SK-N-SH (cell line): ENCODE measurements around the gene ZNF18. TPM values are rescaled to one million over a fixed set of nuclear protein-coding genes. Genes with fewer than 3 reads are reported as not detected.
"Not testable (repeated sequence)": the region's sequence is repeated elsewhere in the genome, so short reads cannot be mapped to it uniquely, and the experiment has no call there.

ENCODE experiments used
- CTCF ChIA-PET: fragments of 300-600, 350-600 bp; formaldehyde crosslinking; extraction: SDS; loops from one replicate; lab custom pipeline; 2021; lab: Yijun Ruan, JAX
- POLR2A ChIA-PET: fragments of 350-600 bp; sonication (Branson Sonifier 250); formaldehyde crosslinking; extraction: SDS; loops from one replicate; lab custom pipeline; 2020; ENCODE audit warnings: antibody characterized with exemption, inconsistent platforms; lab: Yijun Ruan, JAX
- DNase-seq: peaks from one replicate; pipeline ENCODE4 v3.0.0; 2012
- H2AFZ ChIP-seq: fragments of 200-600 bp; sonication (generic); 2 replicates; pipeline ENCODE4 v1.8.1; 2016; ENCODE audit warnings: antibody characterized with exemption, mild to moderate bottlenecking, low read depth
- H3F3A ChIP-seq: fragments of 200-600 bp; sonication (generic); replicated peaks from 2 replicates; pipeline ENCODE3; 2016; ENCODE audit warnings: antibody characterized with exemption, mild to moderate bottlenecking; ENCODE audit not compliant: insufficient read depth
- H3K27ac ChIP-seq, 2 experiments: fragments of 200-500 bp in 1 of 2; fragments of 200-600 bp in 1 of 2; sonication (Bioruptor generic) in 1 of 2; sonication (generic), shearing (Covaris generic) in 1 of 2; 2 replicates each; pipeline versions ENCODE4 v1.5.1 to v1.6.1; 2014 to 2016; ENCODE audit warnings: low read depth in 2 of 2, inconsistent platforms in 1 of 2, low read length in 1 of 2, mild to moderate bottlenecking in 1 of 2, mixed read lengths in 1 of 2
- H3K27me3 ChIP-seq: fragments of 200-600 bp; sonication (generic), shearing (Covaris generic); 2 replicates; pipeline ENCODE4 v1.6.1; 2016; ENCODE audit warnings: mixed run types; ENCODE audit not compliant: insufficient read depth
- H3K36me3 ChIP-seq, 2 experiments: fragments of 200-500 bp in 1 of 2; fragments of 200-600 bp in 1 of 2; sonication (Bioruptor generic) in 1 of 2; sonication (generic) in 1 of 2; replicated peaks in 1 of 2; 2 replicates each; pipeline versions ENCODE3 to v1.5.1; 2014 to 2016; ENCODE audit warnings: low read length in 1 of 2, mild to moderate bottlenecking in 1 of 2; ENCODE audit not compliant: insufficient read depth in 2 of 2, control insufficient read depth in 1 of 2
- H3K4me1 ChIP-seq, 2 experiments: fragments of 200-500 bp in 1 of 2; fragments of 200-600 bp in 1 of 2; sonication (Bioruptor generic) in 1 of 2; sonication (generic), shearing (Covaris generic) in 1 of 2; 2 replicates each; pipeline versions ENCODE4 v1.5.1 to v1.6.1; 2014 to 2016; ENCODE audit warnings: low read depth in 1 of 2, low read length in 1 of 2, mixed run types in 1 of 2; ENCODE audit not compliant: insufficient read depth in 2 of 2, control insufficient read depth in 1 of 2
- H3K4me2 ChIP-seq: fragments of 200-600 bp; sonication (generic), shearing (Covaris generic); 2 replicates; pipeline ENCODE4 v1.6.1; 2017; ENCODE audit warnings: mixed run types
- H3K4me3 ChIP-seq, 2 experiments: fragments of 200-500 bp in 1 of 2; fragments of 200-600 bp in 1 of 2; sonication (Bioruptor generic) in 1 of 2; sonication (generic), shearing (Covaris generic) in 1 of 2; 2 replicates each; pipeline versions ENCODE4 v1.5.1 to v1.8.1; 2014 to 2016; ENCODE audit warnings: low read depth in 2 of 2, inconsistent platforms in 1 of 2, low read length in 1 of 2, mild to moderate bottlenecking in 1 of 2, mixed read lengths in 1 of 2, moderate library complexity in 1 of 2
- H3K79me2 ChIP-seq: fragments of 200-600 bp; sonication (generic); 2 replicates; pipeline ENCODE4 v1.8.1; 2017; ENCODE audit warnings: mild to moderate bottlenecking; ENCODE audit not compliant: insufficient read depth
- H3K9ac ChIP-seq: fragments of 200-600 bp; sonication (generic); 2 replicates; pipeline ENCODE4 v1.6.1; 2017; ENCODE audit warnings: mixed run types
- H3K9me2 ChIP-seq: fragments of 200-600 bp; sonication (generic); 2 replicates; pipeline ENCODE4 v1.6.1; 2017; ENCODE audit warnings: mixed run types
- H3K9me3 ChIP-seq: fragments of 200-600 bp; sonication (generic); 2 replicates; pipeline ENCODE4 v1.6.1; 2017; ENCODE audit warnings: mixed run types, mild to moderate bottlenecking, moderate library complexity
- H4K20me1 ChIP-seq: fragments of 200-600 bp; sonication (generic); 2 replicates; pipeline ENCODE4 v1.6.1; 2017; ENCODE audit warnings: mild to moderate bottlenecking, mixed run types; ENCODE audit not compliant: insufficient read depth
- CHD2 ChIP-seq: fragments of 150-350 bp; IDR thresholded peaks from 2 replicates; pipeline ENCODE4 v1.6.1; 2018; ENCODE audit warnings: low read length; ENCODE audit not compliant: partially characterized antibody
- ELF1 ChIP-seq: IDR thresholded peaks from 2 replicates; pipeline ENCODE4 v1.4.0; 2012
- EP300 ChIP-seq, 2 experiments: IDR thresholded peaks; 2 replicates each; pipeline versions ENCODE4 v1.4.0 to v1.6.1; 2012; ENCODE audit warnings: borderline replicate concordance in 1 of 2, low read depth in 1 of 2, low read length in 1 of 2
- FOSL2 ChIP-seq: IDR thresholded peaks from 2 replicates; pipeline ENCODE4 v1.4.0; 2012; ENCODE audit warnings: low read depth, mild to moderate bottlenecking, moderate library complexity, borderline replicate concordance
- FOXM1 ChIP-seq: IDR thresholded peaks from 2 replicates; pipeline ENCODE4 v1.4.0; 2012; ENCODE audit warnings: low read depth, mild to moderate bottlenecking
- GATA2 ChIP-seq: sonication (generic); formaldehyde crosslinking; IDR thresholded peaks from 2 replicates; pipeline ENCODE4 v1.5.0; 2020; ENCODE audit warnings: mild to moderate bottlenecking, missing genetic modification reagents
- MAX ChIP-seq: IDR thresholded peaks from 2 replicates; pipeline ENCODE4 v1.4.0; 2012; ENCODE audit warnings: low read depth
- MEF2A ChIP-seq: IDR thresholded peaks from 2 replicates; pipeline ENCODE4 v1.4.0; 2012; ENCODE audit warnings: low read depth, borderline replicate concordance
- MXI1 ChIP-seq: IDR thresholded peaks from 2 replicates; pipeline ENCODE4 v1.6.1; 2012; ENCODE audit warnings: mild to moderate bottlenecking, low read depth, low read length, improper control_type of control experiment
- NFIC ChIP-seq: IDR thresholded peaks from 2 replicates; pipeline ENCODE4 v1.4.0; 2012; ENCODE audit warnings: borderline replicate concordance
- PBX3 ChIP-seq: IDR thresholded peaks from 2 replicates; pipeline ENCODE4; 2012
- RAD21 ChIP-seq: IDR thresholded peaks from 2 replicates; pipeline ENCODE4 v1.6.1; 2012; ENCODE audit warnings: mild to moderate bottlenecking, low read length
- REST ChIP-seq: IDR thresholded peaks from 2 replicates; pipeline ENCODE4 v1.6.1; 2012; ENCODE audit warnings: mild to moderate bottlenecking, low read depth, low read length, moderate library complexity
- RXRA ChIP-seq: IDR thresholded peaks from 2 replicates; pipeline ENCODE4 v1.4.0; 2012; ENCODE audit warnings: low read depth, mild to moderate bottlenecking, borderline replicate concordance
- SMC3 ChIP-seq: IDR thresholded peaks from 2 replicates; pipeline ENCODE4 v1.6.1; 2012; ENCODE audit warnings: low read depth, low read length, improper control_type of control experiment
- TCF12 ChIP-seq: IDR thresholded peaks from 2 replicates; pipeline ENCODE4 v1.4.0; 2012
- TEAD4 ChIP-seq: IDR thresholded peaks from 2 replicates; pipeline ENCODE4 v1.4.0; 2012; ENCODE audit warnings: mild to moderate bottlenecking, borderline replicate concordance; ENCODE audit not compliant: insufficient read depth
- USF2 ChIP-seq: fragments of 150-350 bp; IDR thresholded peaks from 2 replicates; pipeline ENCODE4 v1.6.1; 2017; ENCODE audit warnings: antibody characterized with exemption, low read length, low read depth, borderline replicate concordance
- YY1 ChIP-seq: IDR thresholded peaks from 2 replicates; pipeline ENCODE4 v1.4.0; 2012; ENCODE audit warnings: low read depth, mild to moderate bottlenecking
- WGBS: methylation state at CpG from one replicate; pipeline ENCODE4 v1.1.6; 2017; ENCODE audit warnings: low lambda C conversion rate; 5-methylcytosine and 5-hydroxymethylcytosine counted together
- polyA plus RNA-seq, 3 experiments: library from polyadenylated mRNA; depleted of rRNA; stranded (reverse); fragments of >200 nt; gene quantifications; 2 replicates each; pipeline ENCODE4 v1.2.3, GENCODE V29; 2012

The ZNF18 gene
- polyA plus RNA-seq, 1 of the 3 experiments (the other 2 are of a cell fraction) = 3.2 TPM

- H3K36me3 ChIP-seq, DNase-seq, H4K20me1 ChIP-seq, CTCF ChIA-PET, H3K4me3 ChIP-seq, H3K27me3 ChIP-seq, H3K9me2 ChIP-seq, H3K9me3 ChIP-seq, H3K4me2 ChIP-seq, POLR2A ChIA-PET, H3K4me1 ChIP-seq, H3K79me2 ChIP-seq, H3K27ac ChIP-seq, H2AFZ ChIP-seq, H3F3A ChIP-seq, H3K9ac ChIP-seq: not testable (repeated sequence)
- WGBS = 75% methylated on average over 19 of the region's 19 CpGs
Measured at GRCh38 chr17:11972741-11973140, 24.5 kb downstream of the ZNF18 start.

- WGBS = 43% methylated on average over 2 of the region's 2 CpGs
- no peaks in the 10 kb centered on the region for H3K9me2 ChIP-seq
- H3K79me2 ChIP-seq = no peaks in the 10 kb centered on the region
- H3K27me3 ChIP-seq = no peaks in the 10 kb centered on the region
- no peak overlapping the region for H3K4me2 ChIP-seq
- H3K9ac ChIP-seq = no peak overlapping the region
- H3K4me1 ChIP-seq = no peaks in the 10 kb centered on the region
- H4K20me1 ChIP-seq = no peaks in the 10 kb centered on the region
- ChIA-PET CTCF (interaction anchor here (1.0 kb wide), 1 partner anchor 1094 kb away, joined by 4 read pairs; no protein-coding TSS in a partner anchor), POLR2A (no interaction called here)
- no peak overlapping the region for H2AFZ ChIP-seq
- DNase-seq = no peak
- H3F3A ChIP-seq = no peaks in the 10 kb centered on the region
- H3K9me3 ChIP-seq = no peaks in the 10 kb centered on the region
- H3K36me3 ChIP-seq = no peaks in the 10 kb centered on the region
- no peak overlapping the region for H3K4me3 ChIP-seq
- no peak for TF ChIP-seq REST
- TF ChIP-seq TCF12 = no peak
- no peak for TF ChIP-seq CHD2
- no peak for TF ChIP-seq PBX3
- TF ChIP-seq NFIC = no peak
- no peak for TF ChIP-seq RXRA
- TF ChIP-seq ELF1 = no peak
- no peak for TF ChIP-seq USF2
- no peak for TF ChIP-seq MAX
- TF ChIP-seq YY1 = no peak
- no peak for TF ChIP-seq MEF2A
- no peak for TF ChIP-seq MXI1
- TF ChIP-seq FOSL2 = no peak
- no peak for TF ChIP-seq TEAD4
- no peak for TF ChIP-seq RAD21
- no peak for TF ChIP-seq EP300 (IDR thresholded peaks at IDR 0.05; ENCODE audit: borderline replicate concordance in 1 of 2, low read depth in 1 of 2, low read length in 1 of 2)
- no peak for TF ChIP-seq SMC3
- TF ChIP-seq FOXM1 = no peak
- TF ChIP-seq GATA2 (CRISPR knock-in tag) = no peak
- no peak overlapping the region for H3K27ac ChIP-seq
Measured at GRCh38 chr17:11969565-11969964, 27.7 kb downstream of the ZNF18 start.
